ENCODE measurements around the gene CCNYL1. TPM values are rescaled to one million over a fixed set of nuclear protein-coding genes. Genes with fewer than 3 reads are reported as not detected.

CCNYL1 gene
- total and polyA plus RNA-seq, 9 donors: 4.3 to 13.8 (median 7.4) TPM

GRCh38 chr2:207704078-207704477, 7.4 kb upstream of the CCNYL1 start:
- Histone ChIP-seq H3K4me1 (ENCODE audit: insufficient read depth) (no peaks in the 10 kb centered on the region), H3K36me3 (no peaks in the 10 kb centered on the region), H3K4me3 (no peak overlapping the region), H3K9me3 (no peaks in the 10 kb centered on the region), H3K27me3 (no peaks in the 10 kb centered on the region), H3K27ac (no peak overlapping the region)
- WGBS, 3 donors: 72 to 79% (median 74%) methylated on average over 3 of the region's 3 CpGs
- intact Hi-C loops (cut with DNase I): no loop called here
- DNase-seq: no peak
- TF ChIP-seq CTCF (IDR thresholded peaks at IDR 0.05): no peak
- no peak for TF ChIP-seq POLR2A (IDR thresholded peaks at IDR 0.05)
- TF ChIP-seq EP300 (IDR thresholded peaks at IDR 0.05): no peak

GRCh38 chr2:207704671-207705070, 6.8 kb upstream of the CCNYL1 start:
- no peak for DNase-seq
- H3K4me1 ChIP-seq (ENCODE audit: insufficient read depth): no peaks in the 10 kb centered on the region
- intact Hi-C loops (cut with DNase I): no loop called here
- H3K27ac ChIP-seq: no peak overlapping the region
- H3K4me3 ChIP-seq: no peak overlapping the region
- H3K9me3 ChIP-seq: no peaks in the 10 kb centered on the region
- H3K27me3 ChIP-seq: no peaks in the 10 kb centered on the region
- H3K36me3 ChIP-seq: no peaks in the 10 kb centered on the region
- no peak for TF ChIP-seq POLR2A (IDR thresholded peaks at IDR 0.05)
- no peak for TF ChIP-seq CTCF (IDR thresholded peaks at IDR 0.05)
- TF ChIP-seq EP300 (IDR thresholded peaks at IDR 0.05): no peak

- Histone ChIP-seq H3K36me3 (no peaks in the 10 kb centered on the region), H3K4me3 (no peak overlapping the region), H3K27me3 (no peaks in the 10 kb centered on the region), H3K4me1 (ENCODE audit: insufficient read depth) (peaks cover 2% of the 10 kb centered on the region), H3K9me3 (no peaks in the 10 kb centered on the region), H3K27ac (no peak overlapping the region)
- WGBS, 3 donors: 34 to 41% (median 34%) methylated on average over 4 of the region's 4 CpGs
- intact Hi-C loops (cut with DNase I): no loop called here
- no peak for DNase-seq
- TF ChIP-seq CTCF (IDR thresholded peaks at IDR 0.05) (no peak), POLR2A (IDR thresholded peaks at IDR 0.05) (no peak), EP300 (IDR thresholded peaks at IDR 0.05) (no peak)
Observed at GRCh38 chr2:207706936-207707860, 4.2 kb upstream of the CCNYL1 start.

GRCh38 chr2:207711750-207712530, 500 bp downstream of the CCNYL1 start:
- TF ChIP-seq CTCF (IDR thresholded peaks at IDR 0.05) (no peak), POLR2A (IDR thresholded peaks at IDR 0.05) (no peak), EP300 (IDR thresholded peaks at IDR 0.05) (no peak)
- Histone ChIP-seq H3K4me1 (ENCODE audit: insufficient read depth) (peaks cover 3% of the 10 kb centered on the region), H3K27me3 (no peaks in the 10 kb centered on the region), H3K9me3 (no peaks in the 10 kb centered on the region), H3K27ac (peak overlapping the region in 1 of 2 donors; percentile 37), H3K4me3 (peak overlapping the region; percentile 97), H3K36me3 (no peaks in the 10 kb centered on the region)
- WGBS, 3 donors: 0 to 1% (median 0%) methylated on average over 62 to 67 of the region's 67 CpGs
- intact Hi-C loops (cut with DNase I): loop anchor here in 2 of 4 donors (1.0 to 10.0 kb wide), 2 partner anchors 86 to 187 kb away; partner anchors contain the start of gene CREB1 (in 1 of the 2)
- DNase-seq: peak in 4 of 5 donors; percentile 24 to 61 (median 46)

All from ovary (tissue), 9 donors.